NK-92 treated with Interleukin-12 subunit alpha and Interleukin-12 subunit beta, amount 100 ng/mL, for 24 hours (cell line): ENCODE results near the gene LOXHD1.

Source experiments
- DNase-seq: peaks from one replicate; lab custom pipeline; 2025; lab: John Stamatoyannopoulos, UW

Gene LOXHD1

DNA sequence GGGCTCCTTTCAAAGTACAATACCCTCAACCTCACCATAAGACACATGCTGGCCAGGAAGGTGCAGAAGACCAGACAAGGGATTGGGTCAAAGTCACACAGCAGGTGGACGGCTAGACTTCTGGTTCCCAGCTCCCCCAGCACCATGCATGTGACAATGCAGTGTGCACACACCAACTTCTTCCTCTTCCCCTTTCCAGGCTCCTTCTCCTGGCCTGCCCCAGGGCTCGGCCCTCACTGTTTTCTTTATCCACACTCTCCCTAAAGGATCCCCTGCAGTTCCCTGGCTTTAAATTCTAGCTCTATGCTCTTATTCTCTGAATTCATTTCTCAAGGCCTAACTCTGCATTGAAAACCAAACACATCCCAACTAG, 82.3 kb downstream of the LOXHD1 start:
- DNase-seq = no peak

DNA sequence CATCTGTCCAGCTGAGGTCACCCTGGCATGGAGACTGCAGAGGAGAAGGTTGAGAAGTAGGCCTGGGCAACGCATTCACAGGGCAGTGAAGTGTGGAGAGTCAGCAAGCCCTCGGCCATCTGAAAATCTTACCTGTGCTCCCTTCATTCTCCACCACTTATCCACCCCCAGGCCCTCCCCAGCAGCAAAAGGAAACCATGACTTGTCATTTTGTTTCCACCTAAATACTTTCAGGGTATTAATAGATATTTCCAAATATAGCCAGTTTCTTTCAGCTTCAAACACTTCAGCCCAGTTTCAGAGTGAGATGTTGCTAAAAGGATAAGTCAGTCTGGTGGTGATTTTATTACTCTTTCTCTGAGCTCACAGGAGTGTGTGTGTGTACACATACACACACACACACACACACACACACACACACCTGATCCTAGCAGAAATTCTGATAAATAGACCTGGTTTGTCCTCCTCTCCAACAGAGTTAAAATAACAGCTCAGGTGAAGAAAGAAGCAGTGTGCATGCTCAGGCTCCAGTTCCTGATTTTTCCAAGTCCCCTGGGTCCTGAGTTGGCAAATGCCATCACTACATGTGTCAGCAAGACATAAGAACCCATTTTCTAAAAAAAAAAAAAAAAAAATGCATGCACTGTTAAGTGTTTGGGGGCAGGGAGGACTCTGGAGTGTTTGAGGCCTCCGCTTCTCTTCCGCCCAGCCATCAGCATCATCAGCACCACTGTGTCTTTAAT, 82.8 kb downstream of the LOXHD1 start:
- no peak for DNase-seq

DNA sequence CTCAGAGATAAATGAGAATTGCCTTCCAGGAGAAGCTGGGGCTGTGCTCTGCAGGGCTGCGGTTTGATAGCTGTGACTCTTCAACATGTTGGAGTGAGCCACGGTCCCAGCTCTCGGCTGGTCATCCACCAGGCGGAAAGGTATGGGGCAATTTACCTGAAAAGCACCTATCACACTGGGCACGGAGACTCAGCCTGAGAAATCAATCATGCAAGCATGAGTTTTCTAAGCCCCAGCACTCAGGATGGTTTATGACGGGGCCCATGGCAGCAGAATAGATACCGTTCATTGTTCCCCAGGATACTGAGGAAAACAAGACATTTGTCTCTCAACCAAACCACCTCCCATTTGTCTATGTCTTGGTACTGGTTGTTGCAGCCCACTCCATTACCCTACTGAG, 83.9 kb downstream of the LOXHD1 start:
- DNase-seq = no peak

DNA sequence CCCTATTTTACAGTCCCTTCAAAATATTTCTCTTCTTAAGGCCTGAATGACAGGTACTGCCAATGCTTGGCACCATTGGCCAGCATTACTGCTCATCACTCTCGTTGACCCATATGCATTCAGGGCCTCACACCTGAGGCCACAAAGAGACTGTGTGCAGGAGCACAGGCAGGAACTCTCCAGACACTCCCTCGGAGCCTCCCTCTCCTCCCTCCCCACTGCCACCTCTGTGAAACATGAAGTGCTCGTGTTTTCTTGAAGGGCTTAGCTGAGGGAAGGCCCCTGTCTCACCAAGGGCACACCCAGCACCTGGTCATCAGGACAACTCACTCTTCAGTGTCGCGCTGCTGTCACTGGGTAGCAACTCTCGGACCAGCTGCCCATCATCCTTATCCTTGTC, 85.3 kb downstream of the LOXHD1 start:
- no peak for DNase-seq

DNA sequence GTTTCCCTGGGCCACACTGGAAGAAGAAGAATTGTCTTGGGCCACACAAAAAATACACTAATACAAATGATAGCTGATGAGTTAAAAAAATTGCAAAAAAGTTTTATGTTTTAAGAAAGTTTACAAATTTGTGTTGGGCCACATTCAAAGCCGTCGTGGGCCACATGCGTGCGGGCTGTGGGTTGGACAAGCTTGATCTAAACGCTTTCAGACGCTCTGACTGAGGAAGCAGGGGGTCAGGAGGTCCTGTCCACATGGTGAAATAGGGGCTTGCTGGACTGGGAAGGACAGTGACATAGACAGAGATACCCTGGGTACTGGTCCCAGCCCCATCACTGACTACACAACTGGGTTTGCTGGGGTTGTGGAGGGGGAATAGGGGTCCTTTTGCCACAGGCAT, 86.4 kb downstream of the LOXHD1 start:
- DNase-seq = no peak

DNA sequence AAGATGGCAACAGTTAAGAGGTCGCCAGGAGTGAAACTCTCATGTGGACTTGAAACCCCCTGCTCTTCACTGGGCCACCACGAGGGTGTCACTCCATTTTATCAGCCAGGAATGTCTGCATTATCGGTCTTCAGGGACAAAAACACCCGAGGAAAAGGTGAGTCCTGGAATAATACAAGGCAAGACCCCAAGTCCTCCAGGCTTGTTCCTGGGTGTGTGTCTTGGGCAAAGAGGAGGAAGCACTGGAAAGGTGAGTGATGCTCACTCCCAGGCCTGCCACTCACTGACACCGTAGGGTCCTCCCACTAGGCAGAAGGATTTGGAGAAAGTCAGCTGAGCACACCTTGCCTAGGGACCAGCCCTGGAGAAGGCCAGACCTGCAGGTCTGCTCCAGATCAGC, 86.9 kb downstream of the LOXHD1 start:
- DNase-seq = no peak

DNA sequence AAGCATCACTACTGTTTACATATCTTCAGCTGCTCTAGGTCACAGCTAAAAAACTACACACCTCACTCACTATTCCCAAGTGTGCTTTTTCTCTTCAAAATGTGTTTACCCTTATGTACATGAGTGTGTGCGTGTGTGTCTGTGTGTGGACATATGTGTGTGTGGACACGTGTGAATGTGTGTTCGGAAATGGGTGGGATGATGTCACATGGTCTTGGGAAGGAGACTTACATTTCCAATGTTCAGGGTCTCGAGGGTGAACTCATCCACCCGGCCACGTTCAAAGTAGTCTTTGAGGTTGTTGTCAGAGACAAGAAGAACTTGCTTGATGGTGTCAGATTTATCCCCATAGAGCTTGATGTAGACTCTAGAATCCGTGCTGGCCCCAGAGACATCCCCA, 87.8 kb downstream of the LOXHD1 start:
- no peak for DNase-seq

DNA sequence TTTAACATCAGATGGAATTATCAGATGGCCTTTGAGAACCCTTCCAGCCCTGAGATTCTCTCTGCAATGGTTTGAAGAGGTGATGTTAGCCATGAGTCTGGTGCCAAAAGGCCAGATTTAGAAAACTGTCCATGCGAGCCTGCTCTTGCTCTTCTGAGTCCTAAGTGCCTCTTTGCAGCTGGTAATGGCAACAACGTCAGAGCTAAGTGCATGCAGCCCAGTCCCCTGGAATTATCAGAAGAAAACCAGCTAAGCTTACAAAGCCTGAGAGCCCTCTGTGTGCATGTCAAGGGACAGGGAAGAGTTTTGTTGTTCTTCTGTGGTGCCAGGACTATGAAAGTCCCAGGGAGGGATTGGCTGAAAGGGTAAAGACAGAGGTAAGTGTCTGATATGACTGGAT, 89.8 kb downstream of the LOXHD1 start:
- no peak for DNase-seq

DNA sequence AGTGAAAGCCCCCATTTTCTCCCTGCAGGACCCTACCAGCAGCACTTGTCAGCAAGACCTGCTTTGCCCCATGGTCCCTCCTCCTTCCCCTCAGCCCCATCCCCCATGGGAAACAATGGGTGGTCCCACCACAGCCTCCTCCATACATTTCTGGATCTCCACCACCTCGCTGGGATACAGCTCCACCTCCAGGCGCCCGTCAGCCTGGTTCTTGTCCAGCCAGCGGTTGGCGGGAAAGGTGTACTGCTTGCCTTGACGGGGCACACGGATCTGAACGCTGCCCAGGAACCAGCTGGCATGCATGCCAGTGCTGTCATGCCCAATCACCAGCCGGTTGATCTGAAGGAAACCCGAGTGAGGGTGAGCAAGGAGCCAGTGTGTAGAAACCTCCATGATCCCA, 90.9 kb downstream of the LOXHD1 start:
- no peak for DNase-seq

DNA sequence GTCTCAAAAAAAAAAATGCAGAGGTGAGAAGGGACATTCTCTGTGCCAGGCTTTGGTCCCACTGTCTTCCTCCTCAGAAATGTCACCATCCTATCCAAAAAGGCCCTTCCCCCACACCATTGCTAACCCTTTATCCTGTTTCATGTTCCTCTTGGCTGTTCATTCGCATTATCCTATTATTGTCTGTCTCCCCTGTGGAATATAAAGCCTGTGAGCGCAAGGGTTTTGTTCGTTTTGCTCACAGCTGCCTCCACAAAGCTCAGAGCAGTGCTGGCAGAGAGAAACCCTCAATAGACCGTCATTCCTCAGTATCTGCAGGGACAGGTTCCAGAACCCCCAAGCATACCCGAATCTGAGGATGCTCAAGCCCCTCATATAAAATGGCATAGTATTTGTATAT, 91.8 kb downstream of the LOXHD1 start:
- no peak for DNase-seq

DNA sequence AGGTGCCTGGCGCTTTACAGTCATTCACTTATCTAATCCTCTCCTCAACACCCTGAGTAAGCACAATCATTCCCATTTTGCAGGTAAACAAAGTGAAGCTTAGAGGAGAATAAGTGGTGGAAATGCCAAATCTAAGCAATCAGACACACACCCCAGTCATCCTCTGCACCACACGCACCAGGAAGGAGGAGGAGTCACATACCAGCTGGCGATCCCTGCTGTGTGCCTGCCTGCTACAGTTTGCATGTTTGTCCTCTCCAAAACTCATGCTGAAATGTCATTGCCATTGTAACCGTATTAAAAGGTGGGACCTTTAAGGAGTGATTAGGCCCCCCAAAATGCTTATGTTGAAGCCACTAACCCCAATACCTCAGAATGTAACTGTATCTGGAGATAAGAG, 93.7 kb downstream of the LOXHD1 start:
- no peak for DNase-seq

DNA sequence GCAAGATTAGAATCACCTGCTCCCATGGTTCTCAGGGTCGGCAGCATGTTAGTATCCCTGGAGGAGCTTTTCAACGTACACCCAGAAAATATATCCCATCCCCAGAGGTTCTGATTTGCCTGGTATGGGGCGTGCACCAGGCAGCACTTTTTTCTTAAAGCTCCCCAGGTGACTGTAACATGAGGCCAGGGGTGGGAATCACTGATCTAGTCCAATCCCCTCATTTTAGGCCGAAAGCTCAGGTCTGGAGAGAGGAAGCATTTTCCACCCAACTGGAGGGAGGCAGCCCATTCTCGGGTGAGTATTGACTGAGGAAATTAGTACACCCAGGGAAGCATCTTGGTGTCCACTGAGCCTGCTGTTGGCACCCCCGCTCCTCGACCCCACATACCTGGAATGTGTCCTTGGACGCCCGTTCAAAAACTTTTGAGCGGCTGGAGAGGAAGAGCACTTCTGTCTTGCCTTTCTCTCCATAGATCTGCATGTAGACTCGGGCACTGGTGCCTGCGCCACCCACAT, 94.3 kb downstream of the LOXHD1 start:
- no peak for DNase-seq

DNA sequence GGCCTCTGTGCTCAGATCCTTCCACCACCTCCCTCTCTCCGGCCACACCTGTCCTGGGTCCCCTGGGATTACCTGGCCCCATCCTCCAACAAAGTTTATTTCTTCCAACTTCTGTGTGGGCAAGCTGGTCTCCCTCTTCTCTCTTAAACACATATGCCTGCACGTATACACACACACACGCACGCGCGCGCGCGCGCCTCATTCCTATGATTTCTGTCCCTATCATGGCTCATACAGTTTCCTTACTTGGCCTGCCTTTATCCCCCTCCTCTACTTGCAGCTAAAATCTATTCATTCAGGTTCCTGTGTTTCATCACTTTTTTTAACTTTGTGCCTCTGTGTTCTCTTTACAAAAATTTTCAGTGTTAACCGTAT, 96.4 kb downstream of the LOXHD1 start:
- no peak for DNase-seq

DNA sequence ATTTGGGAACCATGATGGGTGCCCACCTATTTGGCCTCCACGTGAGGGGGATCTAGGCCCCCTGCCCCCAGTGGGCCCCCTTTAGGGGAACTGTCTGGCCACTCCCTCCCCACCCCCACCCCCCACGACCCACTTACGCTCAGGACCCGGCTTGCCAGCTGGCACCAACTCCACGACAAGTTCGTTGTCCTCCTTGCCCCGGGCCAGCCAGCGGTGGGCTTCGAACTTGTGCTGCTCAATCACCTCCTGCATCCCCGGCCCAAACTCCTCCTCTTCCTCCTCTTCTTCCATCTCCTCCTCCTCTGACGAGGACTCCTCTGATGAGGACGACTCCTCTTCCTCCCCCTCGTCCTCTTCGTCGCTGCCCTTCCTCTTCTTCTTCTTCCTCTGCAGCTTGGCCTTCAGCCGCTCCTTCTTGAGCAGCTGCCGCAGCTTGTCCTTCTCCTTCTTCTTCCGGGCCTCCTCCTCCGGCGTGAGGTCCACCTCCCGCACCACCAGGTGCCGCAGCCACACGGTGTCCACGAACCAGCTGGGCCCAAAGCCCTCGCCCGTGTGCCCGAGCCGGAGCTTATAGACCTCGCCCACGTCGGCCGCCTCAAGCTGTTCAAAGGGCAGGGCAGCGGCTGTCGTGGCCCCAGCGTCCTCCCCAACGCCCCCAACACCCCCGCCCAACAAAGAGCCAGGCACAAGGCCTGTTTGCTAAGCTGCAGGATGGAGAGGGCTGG, 96.9 kb downstream of the LOXHD1 start:
- DNase-seq = no peak

DNA sequence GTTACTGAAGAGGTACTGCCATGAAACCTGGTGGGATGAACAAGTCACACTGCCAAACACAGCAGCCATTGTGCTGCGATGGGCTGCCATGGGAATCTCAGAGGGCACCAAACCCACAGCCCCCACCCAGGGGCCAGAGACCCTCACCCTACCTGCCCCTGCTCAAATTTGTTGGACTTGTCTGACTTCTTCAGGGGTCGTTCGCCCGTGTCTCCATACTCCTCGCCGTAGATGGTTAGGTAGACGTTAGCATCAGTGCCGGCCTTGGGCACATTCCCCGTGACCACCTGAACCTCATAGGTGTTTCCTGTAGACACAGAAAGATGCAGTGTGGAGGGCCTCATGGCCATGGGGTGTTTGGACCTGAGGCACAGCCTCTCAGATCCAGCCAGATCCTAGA, 97.7 kb downstream of the LOXHD1 start:
- DNase-seq = no peak

DNA sequence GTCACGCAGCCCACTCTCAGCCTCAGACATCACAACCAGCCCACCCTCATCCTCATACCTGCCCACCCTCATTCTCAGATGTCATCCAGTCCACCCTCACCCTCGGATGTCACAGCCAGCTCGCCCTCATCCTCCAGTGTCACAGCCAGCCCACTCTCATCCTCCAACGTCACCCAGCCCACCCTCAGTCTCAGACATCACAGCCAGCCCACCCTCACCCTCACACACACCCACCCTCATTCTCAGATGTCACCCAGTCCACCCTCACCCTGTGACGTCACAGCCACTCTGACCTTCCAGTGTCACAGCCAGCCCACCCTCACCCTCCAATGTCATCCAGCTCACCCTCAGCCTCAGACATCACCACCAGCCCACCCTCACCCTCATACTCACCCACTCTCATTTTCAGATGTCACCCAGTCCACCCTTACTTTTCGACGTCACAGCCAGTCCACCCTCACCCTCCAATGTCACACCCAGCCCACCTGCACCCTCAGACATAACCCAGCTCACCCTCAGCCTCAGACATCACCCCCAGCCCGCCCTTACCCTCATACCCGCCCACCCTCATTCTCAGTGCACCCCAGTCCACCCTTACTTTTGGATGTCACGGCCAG, 100.3 kb downstream of the LOXHD1 start:
- DNase-seq = no peak

DNA sequence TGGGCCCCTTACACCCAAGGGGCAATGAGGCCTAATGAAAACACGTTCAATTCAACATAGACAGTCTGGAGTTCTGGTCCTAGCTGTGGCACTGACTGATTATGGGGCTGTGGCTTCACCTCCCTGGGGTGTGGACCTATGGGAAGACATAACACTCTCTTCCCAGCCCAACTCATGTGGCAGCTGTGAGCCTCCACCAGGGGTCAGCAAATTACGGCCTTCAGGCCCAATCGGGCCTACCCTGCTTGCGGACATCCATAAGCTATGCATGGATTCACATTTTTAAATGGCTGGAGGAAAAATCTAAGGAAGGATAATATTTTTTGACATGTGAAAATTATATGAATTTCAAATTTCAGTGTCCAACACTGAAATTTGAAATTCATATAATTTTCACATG, 101.3 kb downstream of the LOXHD1 start:
- DNase-seq = no peak

DNA sequence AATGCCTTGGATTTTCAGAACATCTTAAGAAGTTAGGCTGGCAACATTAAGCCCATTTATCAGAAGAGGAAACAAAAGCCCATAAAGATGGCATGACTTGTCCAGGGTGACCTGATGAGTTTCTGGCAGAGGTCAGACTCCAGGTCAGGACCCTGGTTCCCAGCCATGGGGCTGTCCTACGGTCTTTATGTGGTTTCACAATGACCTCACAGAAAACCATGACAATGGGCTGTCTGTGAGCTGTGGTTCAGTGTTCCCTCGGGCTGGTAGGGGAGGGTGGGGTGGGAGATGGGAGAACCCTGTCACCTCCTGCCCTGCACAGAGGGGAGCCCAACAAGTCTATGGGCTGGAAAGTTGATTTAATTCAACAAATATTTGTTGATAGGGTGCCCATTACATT, 101.8 kb downstream of the LOXHD1 start:
- no peak for DNase-seq

DNA sequence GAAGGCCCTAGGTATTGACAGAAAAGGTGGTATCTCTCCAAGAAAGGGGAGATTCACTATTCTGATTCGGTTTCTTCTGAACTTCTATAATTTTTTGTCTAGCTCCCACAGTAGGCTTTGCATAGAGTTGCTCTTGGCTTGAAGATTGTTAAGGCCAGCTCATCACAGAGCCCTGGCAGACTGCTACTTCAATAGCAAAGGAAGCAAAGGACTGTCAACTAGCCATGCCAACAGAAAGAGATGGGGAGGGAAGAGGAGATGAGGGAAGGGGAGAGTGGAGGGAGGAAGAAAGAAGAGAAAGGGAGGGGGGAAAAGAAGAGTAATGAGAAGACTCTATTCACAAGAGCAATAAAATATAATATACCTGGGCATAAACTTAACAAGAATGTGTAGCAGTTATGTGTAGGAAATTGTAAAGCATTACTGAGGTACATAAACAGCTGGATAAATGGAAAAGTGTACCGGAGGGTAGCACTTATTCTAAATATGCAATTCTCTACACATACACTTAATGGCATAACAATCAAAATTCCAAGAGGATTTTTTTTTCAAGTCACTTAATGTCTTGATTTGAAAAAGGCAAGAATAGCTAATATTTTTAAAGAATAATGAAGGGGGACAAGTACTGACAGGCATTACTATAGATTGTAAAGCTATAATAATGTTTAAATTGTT, 102.5 kb downstream of the LOXHD1 start:
- no peak for DNase-seq

DNA sequence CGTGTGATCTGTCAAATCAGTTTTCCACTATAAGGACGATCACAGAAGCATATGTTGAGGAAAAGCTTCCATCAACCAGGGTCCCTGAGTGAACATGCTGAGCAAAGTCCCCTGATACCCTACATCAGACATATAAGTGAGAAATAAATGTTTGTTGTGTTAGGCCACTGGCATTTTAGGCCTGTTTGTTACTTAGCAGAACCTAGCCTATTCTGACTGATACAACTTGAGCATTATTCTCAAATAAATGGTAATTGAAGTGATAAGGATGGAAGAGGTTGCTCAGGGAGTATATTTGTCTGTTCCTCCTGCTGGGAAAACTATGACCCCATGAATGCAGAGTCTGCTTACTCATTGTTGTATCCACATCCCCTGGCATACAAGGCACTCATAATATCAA, 106.4 kb downstream of the LOXHD1 start:
- DNase-seq = no peak

DNA sequence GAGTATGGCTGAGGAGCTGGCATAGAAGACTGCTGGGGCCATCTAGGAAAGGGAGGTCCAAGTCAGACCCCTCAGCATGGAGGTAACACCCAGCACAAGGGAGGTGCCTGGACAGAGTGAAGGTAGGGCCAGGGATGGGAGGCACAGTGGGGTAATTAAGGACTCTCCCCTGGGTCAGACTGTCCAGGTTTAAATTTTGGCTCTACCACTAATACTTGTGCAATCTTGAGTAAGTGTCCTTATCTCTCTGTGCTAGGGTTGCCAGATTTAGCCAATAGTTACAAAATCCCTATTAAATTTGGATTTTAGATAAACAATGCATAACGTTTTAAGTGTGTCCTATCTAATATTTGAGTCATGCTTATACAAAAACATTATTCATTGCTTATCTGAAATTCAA, 109.5 kb downstream of the LOXHD1 start:
- no peak for DNase-seq

DNA sequence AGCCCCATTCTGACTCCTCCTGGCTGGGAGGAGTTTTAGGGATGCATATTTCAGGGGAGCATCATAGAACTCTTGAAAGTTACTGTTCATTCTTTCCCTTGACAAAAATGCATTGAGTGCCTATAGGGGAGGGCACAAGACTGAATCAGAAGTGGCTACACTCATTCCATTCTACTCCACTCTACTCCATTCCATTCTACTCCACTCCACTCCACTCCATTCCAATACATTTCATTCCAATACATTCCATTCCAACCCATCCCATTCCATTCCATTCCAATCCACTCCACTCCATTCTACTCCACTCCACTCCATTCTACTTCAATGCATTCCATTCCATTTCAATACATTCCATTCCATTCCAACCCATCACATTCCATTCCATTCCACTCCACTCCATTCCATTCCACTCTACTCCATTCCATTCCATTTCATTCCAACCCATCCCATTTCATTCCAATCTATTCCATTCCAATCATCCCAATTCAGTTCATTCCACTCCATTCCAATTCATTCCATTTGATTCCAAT, 110.8 kb downstream of the LOXHD1 start:
- DNase-seq = no peak

DNA sequence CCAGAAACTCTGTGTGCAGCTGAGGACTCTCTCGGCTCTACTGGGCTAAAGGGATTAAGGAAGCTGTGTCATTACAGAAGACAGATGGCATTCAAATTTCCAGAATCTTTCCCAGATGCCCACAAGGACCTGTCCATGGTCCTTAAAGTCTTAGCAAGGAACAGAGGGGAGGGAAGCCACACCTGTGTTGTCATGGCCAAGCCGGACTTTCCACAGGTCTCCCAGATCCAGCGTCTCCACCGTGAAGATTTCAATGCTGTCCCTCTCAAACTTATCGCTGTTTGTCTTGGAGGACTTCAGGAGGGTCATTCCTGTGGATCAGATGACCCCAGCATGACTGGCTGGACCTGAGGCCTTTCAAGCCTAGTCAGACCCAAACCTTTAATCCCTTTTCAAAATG, 114.5 kb downstream of the LOXHD1 start:
- DNase-seq = no peak
